ENCODE measurements around the gene CLHC1.
"Not testable (repeated sequence)": the region's sequence is repeated elsewhere in the genome, so short reads cannot be mapped to it uniquely, and the experiment has no call there.

The CLHC1 gene

DNA sequence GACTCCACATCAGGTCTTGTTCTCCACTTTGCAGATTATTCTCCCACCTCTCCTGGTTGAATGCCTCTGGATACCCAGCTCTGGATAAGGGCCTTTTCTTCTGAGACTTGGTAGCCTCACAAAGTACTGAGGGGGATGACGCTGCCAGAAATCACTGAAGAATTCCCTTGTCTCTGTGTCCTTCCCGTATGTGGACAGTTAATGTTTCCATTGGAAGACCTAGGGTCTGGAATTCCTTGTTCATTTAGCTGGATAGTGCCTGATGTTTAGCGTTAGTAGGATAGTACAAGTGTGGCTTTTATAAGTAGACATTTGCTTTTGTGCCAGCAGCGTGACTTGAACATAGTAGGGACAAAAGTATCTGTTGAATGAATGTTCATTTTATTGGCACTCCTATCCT is 76.9 kb downstream of the CLHC1 start:
- H3K36me3 Mint-ChIP-seq: no peaks in the 10 kb centered on the region
- no peak for ATAC-seq
- no peak overlapping the region for H3K4me3 Mint-ChIP-seq
- peaks cover 49% of the 10 kb centered on the region for H3K4me1 Mint-ChIP-seq
- no peaks in the 10 kb centered on the region for H3K9me3 Mint-ChIP-seq
- H3K27ac Mint-ChIP-seq: peak overlapping the region; percentile 70
- no peaks in the 10 kb centered on the region for H3K27me3 Mint-ChIP-seq

DNA sequence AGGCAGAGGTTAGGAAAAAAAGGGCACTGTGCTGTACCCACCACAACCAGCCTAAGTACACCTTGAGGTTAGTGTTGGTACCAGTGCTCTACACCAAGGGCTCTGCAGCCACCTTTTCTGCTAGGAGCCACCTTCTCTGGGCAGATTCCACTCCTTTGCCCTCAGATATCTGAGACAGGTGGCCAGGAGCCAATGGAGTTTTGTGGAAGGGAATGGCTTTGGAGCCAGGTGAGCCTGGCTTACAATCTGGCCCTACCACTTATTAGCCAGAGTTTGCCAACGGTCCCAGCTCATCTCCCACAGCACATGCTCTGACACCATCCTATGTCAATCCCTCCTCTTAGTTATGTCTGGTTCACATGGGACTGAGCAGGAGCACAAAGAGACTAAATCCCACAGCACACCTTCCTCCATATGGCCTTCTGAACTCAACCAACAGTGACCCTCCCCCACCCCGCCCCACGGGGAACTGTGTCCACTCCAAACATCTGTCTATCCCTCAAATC is 77.5 kb downstream of the CLHC1 start:
- Mint-ChIP-seq H3K4me1 (peaks cover 54% of the 10 kb centered on the region), H3K36me3 (no peaks in the 10 kb centered on the region), H3K4me3 (no peak overlapping the region), H3K9me3 (no peaks in the 10 kb centered on the region), H3K27ac (peak overlapping the region; percentile 70), H3K27me3 (no peaks in the 10 kb centered on the region)
- ATAC-seq: no peak

DNA sequence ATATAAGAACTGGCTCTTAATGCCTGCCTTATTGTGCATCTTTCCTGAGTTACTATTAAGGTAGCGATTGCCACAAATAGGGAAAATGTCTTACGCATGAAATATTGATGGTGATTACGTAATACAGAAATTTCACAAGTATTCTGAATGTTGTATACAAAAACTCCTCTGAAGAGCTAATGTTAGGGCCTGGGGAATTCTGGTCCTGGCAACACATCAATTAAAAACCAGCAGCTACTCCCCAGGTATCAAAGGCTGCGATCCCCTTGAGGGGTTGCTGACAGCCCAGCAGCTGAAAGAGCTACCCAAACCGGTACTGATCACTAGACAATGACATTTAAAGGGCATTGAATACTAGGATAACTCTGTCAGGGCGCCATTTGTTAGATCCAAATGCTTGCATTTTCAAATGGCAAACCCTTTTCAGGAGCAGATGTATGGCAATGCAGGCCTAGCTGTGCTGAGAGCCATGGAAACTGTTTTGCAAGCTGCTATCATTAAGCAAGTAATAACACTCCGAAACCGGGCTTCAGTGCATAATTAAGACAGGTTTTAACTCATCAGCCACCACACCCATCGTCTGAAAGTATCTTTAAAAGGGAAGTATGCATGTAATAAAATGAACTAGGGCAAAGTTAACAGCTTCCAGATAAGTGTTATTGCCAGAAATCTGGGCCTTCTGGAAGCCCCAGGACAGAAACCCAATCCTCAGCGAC is 78.4 kb downstream of the CLHC1 start:
- H3K27me3 Mint-ChIP-seq: no peaks in the 10 kb centered on the region
- H3K4me1 Mint-ChIP-seq: peaks cover 54% of the 10 kb centered on the region
- peak overlapping the region; percentile 70 for H3K27ac Mint-ChIP-seq
- H3K9me3 Mint-ChIP-seq: no peaks in the 10 kb centered on the region
- H3K4me3 Mint-ChIP-seq: no peak overlapping the region
- peak; percentile 69 for ATAC-seq
- no peaks in the 10 kb centered on the region for H3K36me3 Mint-ChIP-seq

DNA sequence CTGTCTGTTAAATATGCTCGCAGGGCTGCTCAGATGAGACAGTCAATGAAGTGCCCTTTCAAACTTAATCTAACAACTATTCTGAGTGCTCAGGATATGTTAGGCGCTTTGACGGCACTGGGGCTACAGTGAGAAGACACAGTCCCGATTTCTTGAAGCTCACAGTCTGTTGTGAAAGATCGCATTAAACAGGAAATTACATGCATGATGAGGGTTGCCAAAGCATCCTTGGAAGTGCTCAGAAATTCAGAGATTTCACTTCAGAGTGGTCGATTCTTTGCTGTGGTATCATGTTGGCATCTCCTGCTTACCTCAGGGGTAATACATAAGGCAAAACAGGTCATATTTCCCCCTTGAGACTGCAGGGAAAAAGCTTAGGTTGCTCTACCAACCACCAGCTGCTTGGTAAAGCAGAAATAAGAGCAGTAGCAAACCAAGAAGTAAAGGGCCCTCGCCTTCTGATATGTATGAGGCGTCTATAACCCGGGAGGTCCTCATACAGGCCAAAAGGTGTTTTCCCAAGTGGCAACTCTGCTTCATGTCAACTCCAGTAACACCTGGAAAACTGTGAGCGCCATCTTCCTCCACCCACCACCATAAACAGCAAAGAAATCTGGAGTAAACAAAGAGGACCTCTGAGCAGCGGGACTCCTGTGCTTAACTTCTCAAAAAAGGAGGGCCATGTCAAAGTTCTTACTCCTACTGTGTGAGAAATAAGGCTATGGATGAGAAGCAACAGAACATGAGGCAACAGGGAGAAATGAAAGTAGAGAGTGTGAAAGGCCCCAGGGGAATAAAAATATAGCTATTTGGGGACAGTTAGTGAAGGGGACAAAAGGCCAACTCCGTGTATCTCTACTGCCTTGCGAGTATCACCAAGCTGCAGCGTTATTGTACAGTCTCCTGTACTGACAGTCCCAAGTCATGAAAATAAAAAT is 79.3 kb downstream of the CLHC1 start:
- peaks cover 53% of the 10 kb centered on the region for H3K4me1 Mint-ChIP-seq
- H3K27me3 Mint-ChIP-seq: no peaks in the 10 kb centered on the region
- H3K36me3 Mint-ChIP-seq: no peaks in the 10 kb centered on the region
- H3K27ac Mint-ChIP-seq: peak overlapping the region; percentile 70
- ATAC-seq: peak; percentile 60
- no peaks in the 10 kb centered on the region for H3K9me3 Mint-ChIP-seq
- H3K4me3 Mint-ChIP-seq: peak overlapping the region; percentile 43

DNA sequence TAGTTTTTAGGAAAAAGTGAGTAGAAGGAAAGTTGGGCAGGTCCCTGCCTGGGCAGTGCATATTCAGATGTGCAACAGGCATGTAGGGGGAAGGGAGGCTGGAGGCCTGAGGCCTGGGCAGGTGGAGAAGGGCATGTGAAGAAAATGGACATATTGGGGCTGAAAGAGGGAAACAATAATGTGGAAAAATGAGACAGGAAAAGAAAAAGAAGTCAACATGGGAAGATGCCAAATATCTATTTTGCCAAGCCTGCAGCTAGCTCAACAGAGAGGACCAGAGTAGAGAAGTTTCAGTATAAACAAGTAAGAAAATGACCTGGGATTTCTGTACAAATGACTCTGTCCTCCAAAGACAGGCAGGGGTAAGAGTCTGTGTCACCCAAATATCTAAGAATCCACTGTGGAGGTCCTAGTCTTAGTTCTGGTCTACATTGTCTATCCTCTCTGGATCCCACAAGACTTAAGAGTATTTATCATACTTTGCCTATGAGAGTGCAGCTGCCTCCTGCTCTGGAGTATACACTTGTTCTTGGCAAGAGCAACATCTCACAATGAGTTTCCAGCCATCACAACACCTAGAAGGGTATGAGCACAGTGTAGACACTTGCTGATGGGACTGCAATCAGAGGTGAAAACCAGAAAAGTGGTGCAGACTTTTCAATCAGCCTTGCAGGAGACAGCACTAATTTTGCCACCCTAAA is 80.2 kb downstream of the CLHC1 start:
- no peaks in the 10 kb centered on the region for H3K27me3 Mint-ChIP-seq

DNA sequence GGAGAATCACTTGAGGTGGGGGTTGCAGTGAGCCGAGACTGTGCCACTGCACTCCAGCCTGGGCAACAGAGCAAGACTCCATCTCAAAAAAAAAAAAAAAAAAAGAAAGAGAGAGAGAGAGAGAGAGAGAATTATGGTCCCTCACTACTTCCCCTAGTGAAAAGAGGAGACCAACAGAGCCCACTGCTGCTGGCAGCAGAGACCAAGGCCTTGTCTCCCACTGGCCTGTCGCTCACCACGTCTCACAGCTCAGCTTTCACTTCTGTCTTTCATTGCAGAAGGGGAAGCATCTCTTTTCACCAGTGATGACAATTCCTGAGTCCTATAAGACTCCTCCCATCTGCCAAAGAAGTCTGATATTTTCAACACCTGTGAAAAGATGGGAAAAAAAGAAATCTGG is 81.3 kb downstream of the CLHC1 start:
- ATAC-seq: peak; percentile 89
- Mint-ChIP-seq H3K4me1 (peaks cover 47% of the 10 kb centered on the region), H3K27ac (peak overlapping the region; percentile 70), H3K36me3 (no peaks in the 10 kb centered on the region), H3K9me3 (no peaks in the 10 kb centered on the region), H3K4me3 (no peak overlapping the region), H3K27me3 (no peaks in the 10 kb centered on the region)

More for the DNA sequence above, 80.2 kb downstream of the CLHC1 start:
- Mint-ChIP-seq H3K36me3 (no peaks in the 10 kb centered on the region), H3K27ac (peak overlapping the region; percentile 70), H3K4me3 (no peak overlapping the region), H3K4me1 (peaks cover 47% of the 10 kb centered on the region), H3K9me3 (no peaks in the 10 kb centered on the region)
- ATAC-seq: no peak

DNA sequence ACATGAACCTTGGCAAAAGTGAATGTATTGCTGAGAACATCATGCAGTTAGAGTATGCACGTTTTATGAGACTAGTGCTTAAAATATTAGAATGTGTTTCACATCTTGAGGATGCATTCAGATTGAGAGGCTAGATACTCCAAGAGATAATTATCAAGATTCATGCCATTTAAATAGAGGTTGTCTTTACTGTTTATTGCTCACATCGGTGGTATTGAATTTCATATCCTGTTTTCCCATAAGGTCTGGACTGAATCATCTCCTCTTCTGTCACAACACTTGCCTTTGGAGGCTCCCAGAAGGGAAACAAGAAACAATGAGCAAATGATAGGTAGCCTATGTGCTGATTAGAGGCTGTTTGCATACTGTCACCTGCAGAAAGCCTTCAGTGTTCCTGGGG is 83.8 kb downstream of the CLHC1 start:
- no peak for ATAC-seq
- Mint-ChIP-seq H3K27ac (no peak overlapping the region), H3K4me3 (no peak overlapping the region), H3K4me1 (peaks cover 36% of the 10 kb centered on the region), H3K27me3 (no peaks in the 10 kb centered on the region), H3K36me3 (no peaks in the 10 kb centered on the region), H3K9me3 (no peaks in the 10 kb centered on the region)

DNA sequence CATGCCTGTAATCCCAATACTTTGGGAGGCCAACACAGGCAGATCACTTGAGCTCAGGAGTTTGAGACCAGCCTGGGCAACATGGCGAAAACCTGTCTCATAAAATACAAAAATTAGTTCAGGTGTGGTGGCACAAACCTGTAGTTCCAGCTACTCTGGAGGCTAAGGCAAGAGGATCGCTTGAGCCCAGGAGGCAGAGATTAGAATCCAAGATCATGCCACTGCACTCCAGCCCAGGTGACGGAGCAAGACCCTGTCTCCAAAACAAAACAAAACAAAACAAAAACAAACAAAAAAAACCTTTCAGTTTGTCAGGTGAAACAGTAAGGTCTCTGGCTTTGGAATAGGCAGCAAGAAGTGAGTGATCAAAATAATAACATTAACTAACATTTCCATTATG is 84.6 kb downstream of the CLHC1 start:
- H3K36me3 Mint-ChIP-seq: no peaks in the 10 kb centered on the region
- no peaks in the 10 kb centered on the region for H3K27me3 Mint-ChIP-seq
- H3K9me3 Mint-ChIP-seq: no peaks in the 10 kb centered on the region
- H3K27ac Mint-ChIP-seq: no peak overlapping the region
- H3K4me1 Mint-ChIP-seq: peaks cover 28% of the 10 kb centered on the region
- H3K4me3 Mint-ChIP-seq: no peak overlapping the region
- no peak for ATAC-seq

DNA sequence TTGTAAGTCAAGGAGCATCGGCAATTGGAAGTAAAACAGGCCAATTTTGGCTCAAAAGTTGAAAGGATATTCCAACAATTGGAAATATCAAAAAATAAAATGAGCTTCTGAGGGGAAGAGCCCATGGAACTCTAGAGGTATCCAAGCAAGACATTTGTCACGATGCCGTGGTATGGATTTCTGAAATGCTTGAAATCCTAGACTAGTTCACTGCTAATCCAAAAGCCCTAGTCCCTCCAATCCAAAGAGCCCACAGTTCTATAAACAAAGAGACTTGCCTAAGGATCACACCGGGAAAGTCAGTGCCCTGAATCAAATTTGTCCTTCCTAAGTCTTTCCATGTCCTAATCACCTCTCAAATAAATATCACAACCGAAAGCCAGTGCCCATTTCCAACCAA is 85.1 kb downstream of the CLHC1 start:
- ATAC-seq: no peak
- Mint-ChIP-seq H3K27me3 (no peaks in the 10 kb centered on the region), H3K36me3 (no peaks in the 10 kb centered on the region), H3K4me3 (no peak overlapping the region), H3K9me3 (no peaks in the 10 kb centered on the region), H3K4me1 (peaks cover 23% of the 10 kb centered on the region), H3K27ac (no peak overlapping the region)

DNA sequence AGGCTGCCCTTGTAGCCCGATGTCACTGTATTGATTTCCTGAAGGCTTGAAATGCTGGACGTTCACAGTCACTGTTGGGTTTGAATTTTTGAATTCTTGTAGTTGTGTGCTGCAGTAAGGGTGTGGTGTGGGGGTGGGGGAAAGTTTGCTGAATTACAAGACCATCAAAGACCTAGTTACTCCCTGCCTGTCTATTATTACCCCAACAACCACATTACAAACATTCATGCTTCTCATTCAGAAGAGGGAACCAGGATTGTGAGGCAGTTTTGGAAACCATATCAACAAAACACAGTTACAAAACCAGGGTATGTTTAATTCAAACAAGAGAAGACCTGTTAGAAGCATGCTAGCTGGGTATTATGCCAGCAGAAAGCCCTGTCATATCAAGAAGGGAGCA is 85.8 kb downstream of the CLHC1 start:
- H3K27me3 Mint-ChIP-seq: no peaks in the 10 kb centered on the region
- no peak for ATAC-seq
- H3K36me3 Mint-ChIP-seq: no peaks in the 10 kb centered on the region
- H3K9me3 Mint-ChIP-seq: no peaks in the 10 kb centered on the region
- H3K4me3 Mint-ChIP-seq: no peak overlapping the region
- H3K27ac Mint-ChIP-seq: no peak overlapping the region
- H3K4me1 Mint-ChIP-seq: peaks cover 16% of the 10 kb centered on the region

DNA sequence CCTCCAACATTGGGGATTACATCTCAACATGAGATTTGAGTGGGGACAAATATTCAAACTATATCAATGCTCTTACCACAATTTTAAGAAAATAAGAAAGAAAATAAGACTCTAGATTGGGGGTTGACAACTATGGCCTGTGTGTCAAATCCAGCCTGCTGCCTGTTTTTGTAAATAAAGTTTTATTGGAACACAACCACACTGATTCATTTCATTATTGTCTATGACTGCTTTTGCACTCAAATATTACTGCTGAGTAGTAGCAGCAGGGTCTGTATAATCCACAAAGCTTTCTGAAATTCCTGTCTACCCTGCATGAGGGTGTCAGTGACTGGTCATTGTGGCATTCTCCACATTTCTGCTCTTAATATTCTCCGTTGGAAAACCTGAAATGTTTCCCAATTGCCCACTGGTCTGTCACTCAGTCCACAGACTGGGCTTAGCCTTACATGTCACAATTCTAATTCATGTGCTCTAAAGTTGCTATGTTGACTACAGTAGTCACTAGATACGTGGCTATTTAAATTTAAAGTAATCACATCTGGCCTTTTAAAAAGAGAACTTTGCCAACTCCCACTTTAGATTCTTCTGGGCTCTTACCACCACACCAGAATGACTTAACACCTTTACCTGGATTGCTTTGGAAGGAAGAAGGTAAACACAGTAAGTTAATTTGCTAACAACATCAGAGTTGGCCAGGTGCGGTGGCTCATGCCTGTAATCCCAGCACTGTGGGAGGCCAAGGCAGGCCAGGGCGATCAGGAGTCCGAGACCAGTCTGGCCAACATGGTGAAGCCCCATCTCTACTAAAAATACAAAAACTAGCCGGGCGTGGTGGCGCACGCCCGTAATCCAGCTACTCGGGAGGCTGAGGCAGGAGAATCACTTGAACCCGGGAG is 86.9 kb downstream of the CLHC1 start:
- ATAC-seq: no peak
- Mint-ChIP-seq H3K4me1 (peaks cover 5% of the 10 kb centered on the region), H3K27ac (no peak overlapping the region), H3K27me3 (no peaks in the 10 kb centered on the region), H3K9me3 (no peaks in the 10 kb centered on the region), H3K36me3 (no peaks in the 10 kb centered on the region), H3K4me3 (no peak overlapping the region)

DNA sequence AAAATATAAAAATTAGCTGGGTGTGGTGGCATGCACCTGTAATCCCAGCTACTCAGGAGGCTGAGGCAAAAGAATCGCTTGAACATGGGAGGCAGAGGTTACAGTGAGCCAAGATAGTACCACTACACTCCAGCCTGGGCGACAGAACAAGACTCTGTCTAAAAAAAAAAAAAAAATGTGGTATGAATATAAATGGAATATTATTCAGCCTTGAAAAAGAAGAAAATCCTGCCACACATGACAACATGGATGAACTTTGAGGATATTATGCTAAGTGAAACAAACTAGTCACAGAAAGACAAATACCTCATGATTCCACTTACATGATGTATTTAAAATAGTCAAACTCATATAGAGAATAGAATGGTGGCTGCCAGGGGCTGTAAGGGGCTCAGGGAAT is 88.4 kb downstream of the CLHC1 start:
- H3K27me3 Mint-ChIP-seq, H3K27ac Mint-ChIP-seq, H3K4me3 Mint-ChIP-seq, H3K4me1 Mint-ChIP-seq, H3K36me3 Mint-ChIP-seq, ATAC-seq, H3K9me3 Mint-ChIP-seq: not testable (repeated sequence)

DNA sequence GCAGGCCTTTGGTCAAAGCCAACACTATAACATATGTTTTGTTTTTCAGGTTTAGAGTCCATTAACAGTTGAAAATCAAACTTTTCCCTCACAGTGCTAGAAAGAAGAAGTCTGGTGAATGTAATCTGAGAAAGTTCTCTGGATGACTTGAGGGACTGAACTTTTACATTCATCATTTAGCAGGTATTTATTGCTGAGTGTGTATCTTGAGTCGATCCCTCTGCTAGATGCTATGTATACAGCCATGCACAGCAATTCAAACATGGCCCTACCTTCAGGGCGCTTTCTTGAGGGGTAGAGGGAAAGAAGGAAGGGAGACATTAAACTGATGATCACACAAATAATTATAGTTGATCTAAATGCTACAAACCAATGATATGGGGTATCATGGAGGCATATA is 89.6 kb downstream of the CLHC1 start:
- no peak for ATAC-seq
- Mint-ChIP-seq H3K36me3 (no peaks in the 10 kb centered on the region), H3K4me3 (no peak overlapping the region), H3K27me3 (no peaks in the 10 kb centered on the region), H3K27ac (no peak overlapping the region), H3K4me1 (peaks cover 6% of the 10 kb centered on the region), H3K9me3 (no peaks in the 10 kb centered on the region)

DNA sequence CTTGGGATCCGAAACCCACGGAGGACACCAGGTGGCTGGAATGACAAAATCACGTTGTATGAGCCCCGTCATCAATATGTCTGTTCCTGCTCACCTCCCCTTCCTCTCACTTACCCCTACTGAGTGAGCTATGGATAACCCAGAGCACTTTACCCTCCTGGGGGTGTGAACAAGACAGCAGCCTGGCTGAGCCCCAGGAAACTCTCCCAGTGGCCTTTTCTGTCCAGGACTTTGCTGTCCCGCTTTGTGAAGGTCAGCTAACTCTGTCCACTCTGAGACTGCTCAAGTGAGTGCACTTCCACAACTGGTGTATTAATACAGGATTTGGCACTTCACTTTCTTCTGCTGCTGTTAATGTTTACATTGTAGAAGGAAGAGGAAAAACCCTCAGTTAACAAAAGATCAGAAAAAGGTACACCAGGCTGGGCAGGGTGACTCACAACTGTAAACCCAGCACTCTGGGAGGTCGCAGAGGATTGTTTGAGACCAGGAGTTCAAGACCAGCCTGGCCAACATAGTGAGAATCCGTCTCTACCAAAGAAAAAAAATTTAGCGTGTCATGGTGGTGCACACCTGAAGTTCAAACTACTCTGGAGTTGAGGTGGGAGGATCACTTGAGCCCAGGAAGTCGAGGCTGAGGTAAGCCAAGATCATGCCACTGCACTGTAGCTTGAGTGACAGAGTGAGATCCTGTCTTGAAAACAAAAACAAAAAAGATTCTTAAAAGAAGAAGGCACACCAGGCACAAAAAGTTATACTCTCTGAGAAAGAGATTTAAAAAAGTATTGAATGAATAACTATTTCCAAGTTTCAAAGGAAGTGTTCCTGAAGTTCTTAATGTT is 90.3 kb downstream of the CLHC1 start:
- Mint-ChIP-seq H3K27ac (no peak overlapping the region), H3K27me3 (no peaks in the 10 kb centered on the region), H3K4me1 (peaks cover 13% of the 10 kb centered on the region), H3K36me3 (no peaks in the 10 kb centered on the region), H3K4me3 (no peak overlapping the region), H3K9me3 (no peaks in the 10 kb centered on the region)
- ATAC-seq: no peak

Measured in stimulated activated memory B cell treated with anti-CD40 and anti-IgM and Interleukin-4, amounts not matched to agents 10 μg/mL and 1 μg/mL and 100 μg/mL, for 72 hours (primary cell).